Activated effector memory CD4-positive, alpha-beta T cell treated with Interleukin-2 at 50 U/mL for 16 hours (primary cell): ENCODE results near the gene ARMC7.
"Not testable (repeated sequence)": the region's sequence is repeated elsewhere in the genome, so short reads cannot be mapped to it uniquely, and the experiment has no call there.

Experiments
- DNase-seq: peaks from one replicate; pipeline ENCODE4 v3.0.0-alpha.2; 2020

Gene ARMC7

GRCh38 chr17:75102385-75102821 lies 7.4 kb upstream of the ARMC7 start:
- no peak for DNase-seq

- no peak for DNase-seq
Measured at GRCh38 chr17:75103601-75104554, 5.9 kb upstream of the ARMC7 start.

DNA sequence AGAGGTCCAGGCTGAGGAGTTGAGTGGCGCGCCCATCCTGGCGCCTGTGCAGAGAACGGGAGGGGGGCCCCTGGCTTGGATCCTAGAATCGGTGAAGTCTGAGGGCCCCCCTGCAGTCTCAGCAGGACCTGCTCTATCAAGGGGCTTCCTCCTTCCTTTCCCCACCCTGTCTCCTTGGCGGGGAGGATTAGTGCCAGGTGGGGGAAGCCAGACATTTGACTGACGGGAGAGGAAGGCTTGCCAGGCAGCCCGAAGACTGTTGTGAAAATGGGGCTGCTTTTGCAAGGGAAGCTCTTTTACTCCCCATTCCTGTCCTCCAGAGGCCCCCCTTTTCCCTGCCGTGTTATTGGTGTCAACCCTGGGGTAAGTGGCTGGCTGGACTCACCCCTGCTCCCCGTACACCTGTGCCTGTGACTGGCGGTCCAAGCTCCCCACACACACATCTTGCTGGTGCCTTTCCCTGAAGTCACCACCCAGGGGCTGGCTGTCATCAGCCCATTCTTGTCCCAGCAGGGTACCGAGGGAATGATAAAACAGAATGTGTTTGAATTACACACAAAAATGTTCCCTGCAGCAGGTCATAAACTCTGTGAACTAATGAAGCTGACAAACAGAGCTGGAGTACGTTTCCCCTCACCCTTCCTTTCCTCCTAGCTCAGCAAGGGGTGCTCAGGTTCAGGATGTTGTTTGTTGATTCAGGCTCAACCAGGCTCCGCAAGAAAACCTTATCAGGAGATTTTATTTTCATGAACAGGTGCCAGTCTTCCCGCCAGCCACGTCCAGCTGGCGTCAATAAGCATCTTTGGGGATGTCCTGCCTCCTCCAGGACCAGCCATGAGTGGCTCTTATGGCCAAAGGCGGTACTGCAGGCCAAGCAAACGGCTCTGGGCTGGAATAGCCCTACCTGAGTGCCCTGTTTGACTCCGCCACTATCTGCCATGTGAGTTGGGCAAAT lies 4.4 kb upstream of the ARMC7 start:
- no peak for DNase-seq

DNA sequence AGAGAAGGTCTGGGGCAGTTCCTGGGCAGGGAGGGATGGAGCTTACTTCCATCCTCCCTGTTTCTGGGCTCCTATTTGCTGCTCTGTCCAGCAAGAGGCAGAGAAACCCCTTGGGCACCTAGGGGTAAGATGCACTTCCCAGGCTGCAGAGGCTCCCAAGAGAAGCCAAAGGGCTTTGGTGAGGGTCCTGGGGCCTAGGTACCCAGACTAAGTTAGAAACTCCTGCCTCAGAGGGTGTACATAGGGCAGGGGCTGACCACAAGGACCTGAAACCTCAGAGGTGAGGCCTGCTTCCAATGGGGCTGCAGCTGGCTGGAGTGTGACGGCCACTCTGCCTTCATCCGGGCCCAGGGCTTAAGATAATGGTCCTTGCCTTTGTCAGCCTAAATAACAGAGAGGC lies 1.6 kb upstream of the ARMC7 start:
- DNase-seq: no peak

DNA sequence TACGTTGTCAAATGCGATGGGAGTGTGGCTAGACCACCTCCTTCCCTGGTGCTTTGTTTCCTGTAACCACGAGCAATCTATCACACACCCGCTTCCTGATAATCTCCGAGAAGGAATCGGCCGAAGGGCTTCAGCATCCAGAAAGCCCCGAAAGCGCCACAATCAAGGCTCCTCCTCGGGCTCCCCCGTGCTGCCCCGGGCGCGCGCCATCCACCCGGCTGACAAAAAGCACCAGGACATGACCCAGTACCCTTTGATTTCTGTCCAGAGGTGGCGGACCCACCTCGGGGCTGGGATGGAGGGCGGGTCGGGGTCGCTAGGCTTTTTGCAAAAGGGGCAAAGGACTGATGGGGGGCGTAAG lies 743 bp upstream of the ARMC7 start:
- DNase-seq: no peak

DNA sequence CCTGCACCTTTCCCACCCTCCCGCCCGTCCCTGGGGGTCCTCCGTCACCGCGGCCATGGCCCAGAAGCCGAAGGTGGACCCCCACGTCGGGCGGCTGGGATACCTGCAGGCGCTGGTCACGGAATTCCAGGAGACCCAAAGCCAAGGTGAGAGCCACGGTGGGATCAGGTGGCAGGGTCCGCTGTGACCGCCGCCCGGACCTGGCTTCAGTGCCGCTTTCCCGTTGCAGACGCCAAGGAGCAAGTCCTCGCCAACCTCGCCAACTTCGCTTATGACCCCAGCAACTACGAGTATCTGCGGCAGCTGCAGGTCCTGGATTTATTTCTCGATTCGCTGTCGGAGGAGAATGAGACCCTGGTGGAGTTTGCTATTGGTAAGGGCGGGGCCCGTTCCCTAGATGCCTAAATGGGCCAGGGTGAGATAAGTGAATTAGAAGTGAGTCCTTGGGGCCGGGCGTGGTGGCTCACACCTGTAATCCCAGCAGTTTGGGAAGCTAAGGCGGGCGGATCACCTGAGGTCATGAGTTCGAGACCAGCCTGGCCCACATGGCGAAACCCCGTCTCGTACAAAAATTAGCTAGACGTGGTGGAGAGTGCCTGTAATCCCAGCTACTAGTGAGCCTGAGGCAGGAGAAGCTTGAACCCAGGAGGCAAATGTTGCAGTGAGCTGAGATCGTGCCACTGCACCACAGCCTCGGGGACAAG lies 617 bp downstream of the ARMC7 start:
- DNase-seq: peak; percentile 10

DNA sequence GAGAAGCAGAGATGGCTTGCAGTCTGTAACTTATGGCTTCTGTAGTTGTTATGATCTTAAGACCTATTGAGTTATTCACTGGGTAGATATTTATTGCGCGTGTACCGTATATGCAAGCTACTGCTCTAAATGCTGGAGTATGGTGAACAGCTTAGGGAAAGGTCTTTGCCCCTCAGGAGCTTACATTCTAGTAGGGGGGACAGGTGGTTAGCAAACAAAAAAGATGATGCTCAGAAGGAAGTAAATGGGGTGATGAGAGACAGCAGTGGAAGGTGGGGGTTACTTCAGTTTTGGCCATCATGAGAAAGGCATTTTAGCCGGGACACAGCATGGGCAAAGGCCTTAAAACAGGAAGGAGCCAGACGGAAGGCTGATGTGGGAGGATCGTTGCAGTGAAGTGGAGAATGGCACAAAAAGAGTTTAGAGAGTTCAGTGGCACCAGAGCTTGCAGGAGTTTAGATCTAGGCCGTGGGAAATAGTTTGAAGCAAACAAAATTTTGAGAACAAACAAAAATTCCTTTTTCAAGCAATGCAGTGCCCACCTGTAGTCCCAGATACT lies 2.1 kb downstream of the ARMC7 start:
- no peak for DNase-seq

- peak; percentile 77 for DNase-seq
Measured at GRCh38 chr17:75113798-75114551, 4.2 kb downstream of the ARMC7 start.

DNA sequence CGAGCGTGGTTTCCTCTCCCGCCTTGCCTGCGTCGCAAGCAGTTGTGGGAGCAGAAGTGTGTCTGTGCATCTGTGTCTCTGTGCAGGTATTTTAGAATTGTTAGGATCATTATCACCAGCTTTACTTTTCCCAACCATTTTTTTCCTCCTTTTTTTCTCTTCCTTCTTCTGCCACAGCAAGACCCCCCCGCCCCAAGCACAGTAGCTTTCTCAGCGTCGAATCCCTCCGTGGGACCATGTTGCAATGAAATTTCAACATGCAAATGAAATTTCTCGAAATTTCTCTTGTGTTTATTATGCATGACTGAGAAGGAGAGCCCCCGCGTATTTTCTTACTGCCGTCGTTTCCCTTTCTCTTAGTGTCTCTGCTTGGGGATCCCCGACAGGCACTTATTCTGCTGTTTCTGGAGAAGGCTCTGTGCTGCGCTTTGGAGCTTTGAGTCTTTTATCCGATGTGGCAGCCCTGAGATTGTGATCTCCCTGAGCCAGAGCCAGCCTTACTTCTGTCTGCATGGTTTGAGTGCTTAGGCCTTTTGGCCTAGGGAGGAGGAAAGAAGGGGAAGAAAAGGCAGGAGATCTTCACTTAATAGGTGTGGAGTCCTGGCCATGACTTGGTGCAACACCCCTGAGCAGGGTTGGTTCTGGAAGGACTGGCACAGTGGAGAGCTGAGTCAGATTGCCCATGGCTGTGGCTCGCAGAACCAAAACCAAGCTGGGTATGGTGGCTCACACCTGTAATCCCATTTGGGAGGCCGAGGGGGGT lies 5.0 kb downstream of the ARMC7 start:
- no peak for DNase-seq

GRCh38 chr17:75115555-75115954 lies 5.8 kb downstream of the ARMC7 start:
- no peak for DNase-seq

DNA sequence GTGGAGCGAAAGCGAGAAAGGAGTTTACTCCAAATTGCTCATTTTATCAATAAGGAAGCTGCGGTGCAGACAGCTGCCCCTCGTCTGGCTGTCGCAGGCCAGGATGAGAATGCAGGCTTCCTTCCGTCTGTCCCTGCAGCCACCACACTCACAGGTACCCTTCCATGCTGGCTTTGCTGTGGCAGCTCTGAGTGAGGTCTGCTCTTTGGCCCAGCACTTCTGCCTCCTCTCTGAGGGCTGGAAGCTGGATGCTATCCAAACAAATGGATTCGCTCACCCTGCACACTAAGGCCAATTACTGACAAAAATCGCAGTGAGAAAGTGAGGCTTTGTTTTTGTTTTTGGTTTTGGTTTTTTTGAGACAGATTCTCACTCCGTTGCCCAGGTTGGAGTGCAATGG lies 7.0 kb downstream of the ARMC7 start:
- DNase-seq: no peak

- no peak for DNase-seq
Measured at GRCh38 chr17:75118307-75118706, 8.5 kb downstream of the ARMC7 start.

DNA sequence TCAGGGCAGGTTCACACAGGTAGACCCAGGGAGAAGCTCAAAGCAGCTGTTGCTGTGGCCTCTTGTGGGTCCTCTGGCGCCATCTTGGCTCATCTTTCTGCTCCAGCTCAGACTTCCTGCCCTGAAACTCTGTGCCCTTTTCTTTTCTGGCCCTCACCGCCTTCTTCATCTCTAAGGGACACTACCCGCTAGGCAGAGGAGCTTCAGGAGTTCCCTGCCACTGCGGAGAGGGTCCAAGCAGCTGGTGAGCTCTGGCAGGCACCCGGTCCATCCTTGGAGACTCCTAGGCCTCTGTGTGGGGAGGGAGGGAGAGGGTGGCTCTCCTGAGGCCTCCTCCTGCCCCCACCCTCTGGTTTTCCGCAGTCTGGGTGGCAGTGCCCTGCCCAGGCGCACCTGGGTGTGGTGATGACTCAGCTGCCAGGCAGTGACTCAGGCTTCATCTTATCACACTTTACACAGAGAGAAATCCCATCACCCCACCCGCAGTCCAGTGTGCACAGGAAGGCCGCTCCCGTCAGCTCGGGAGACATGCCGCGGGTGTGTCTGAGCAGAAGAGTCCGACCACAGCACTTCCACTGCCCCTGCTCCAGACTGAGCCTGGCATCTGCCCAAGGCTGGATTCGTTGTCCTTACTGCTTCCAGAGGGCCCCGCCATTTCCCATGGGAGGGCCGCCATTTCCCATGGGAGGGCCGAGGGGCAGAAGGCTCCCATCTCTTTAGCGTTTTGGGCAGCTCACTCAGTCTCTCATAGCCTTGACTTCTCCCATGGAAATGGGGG lies 14.5 kb downstream of the ARMC7 start:
- peak; percentile 71 for DNase-seq

DNA sequence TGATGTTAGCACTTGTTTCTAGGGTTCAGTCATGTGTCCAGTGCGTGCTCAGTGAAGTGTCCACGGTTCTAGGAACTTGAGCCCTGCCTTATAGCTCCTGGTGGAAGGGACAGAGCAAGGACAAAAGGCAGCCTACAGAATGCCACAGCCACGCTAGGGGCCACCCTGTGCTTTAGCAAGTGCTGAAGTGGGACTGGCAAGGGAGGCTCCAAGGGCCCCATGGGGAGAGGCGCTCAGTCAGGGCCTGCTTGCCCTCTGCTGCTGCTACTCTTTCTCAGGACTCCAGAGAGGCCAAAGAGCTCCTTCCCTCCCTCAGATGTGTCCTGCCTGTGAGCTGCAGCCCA lies 15.0 kb downstream of the ARMC7 start:
- no peak for DNase-seq

GRCh38 chr17:75125984-75126383 lies 16.2 kb downstream of the ARMC7 start:
- no peak for DNase-seq

- DNase-seq: no peak
Measured at GRCh38 chr17:75126954-75127353, 17.2 kb downstream of the ARMC7 start.

DNA sequence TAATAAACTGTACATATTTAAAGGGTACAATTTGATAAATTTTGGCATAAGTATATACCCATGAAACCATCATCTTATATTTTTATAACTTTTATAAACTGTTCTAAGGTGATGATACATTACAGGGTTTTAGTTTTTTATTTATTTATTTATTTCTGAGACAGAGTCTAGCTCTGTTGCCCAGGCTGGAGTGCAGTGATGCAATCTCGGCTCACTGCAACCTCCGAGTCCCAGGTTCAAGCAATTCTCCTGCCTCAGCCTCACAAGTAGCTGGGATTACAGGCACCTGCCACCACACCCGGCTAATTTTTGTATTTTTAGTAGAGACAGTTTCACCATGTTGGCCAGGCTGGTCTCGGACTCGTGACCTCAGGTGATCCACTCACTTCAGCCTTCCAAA lies 18.2 kb downstream of the ARMC7 start:
- DNase-seq: not testable (repeated sequence)

DNA sequence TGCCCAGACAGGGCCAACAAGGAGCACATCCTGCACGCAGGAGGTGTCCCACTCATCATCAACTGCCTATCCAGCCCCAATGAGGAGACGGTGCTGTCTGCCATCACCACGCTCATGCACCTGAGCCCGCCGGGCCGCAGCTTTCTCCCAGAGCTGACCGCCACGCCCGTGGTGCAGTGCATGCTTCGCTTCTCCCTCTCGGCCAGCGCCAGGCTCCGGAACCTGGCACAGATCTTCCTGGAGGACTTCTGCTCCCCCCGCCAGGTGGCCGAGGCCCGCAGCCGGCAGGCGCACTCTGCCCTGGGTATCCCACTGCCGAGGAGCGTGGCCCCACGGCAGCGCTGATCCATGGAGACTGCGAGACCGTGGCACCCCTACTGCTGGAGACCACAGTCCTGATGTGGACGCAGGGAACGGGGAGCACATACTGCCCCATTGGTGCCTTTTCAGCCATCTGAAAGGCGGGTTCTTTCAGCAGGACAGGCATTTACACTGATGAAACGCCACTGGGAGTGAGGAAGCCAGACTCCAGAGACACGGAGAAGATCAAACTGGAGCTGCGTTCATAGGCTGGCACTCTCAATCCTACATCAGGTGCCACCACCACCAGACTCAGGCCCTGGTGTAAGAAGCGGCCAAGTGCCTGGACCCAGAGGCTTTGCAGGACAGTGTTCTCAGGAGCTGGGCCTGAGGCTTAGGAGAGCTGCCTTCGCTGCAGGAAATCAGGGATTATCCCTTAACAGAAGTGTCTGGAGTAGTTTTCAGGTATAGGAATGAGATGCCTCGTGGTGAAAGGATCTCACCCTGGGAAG lies 19.1 kb downstream of the ARMC7 start:
- no peak for DNase-seq

DNA sequence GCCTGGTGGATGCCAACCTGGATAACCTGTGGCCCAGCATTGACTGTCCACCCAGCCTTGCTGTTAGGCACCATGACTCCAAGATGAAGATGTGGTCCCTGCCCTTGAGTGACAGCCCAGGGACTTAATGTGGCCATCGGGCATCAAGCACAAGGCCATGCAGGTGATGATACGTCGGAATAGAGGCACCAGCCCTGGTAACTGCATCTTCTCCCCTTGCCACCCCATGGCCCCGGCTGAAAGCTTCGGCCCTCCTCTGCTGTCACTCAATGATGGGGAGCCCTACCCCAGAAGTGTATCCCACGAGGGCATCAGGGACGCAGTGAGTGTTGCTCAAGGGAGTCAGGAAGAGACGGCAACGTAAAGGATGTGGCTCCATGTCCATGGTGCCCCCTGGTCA lies 19.8 kb downstream of the ARMC7 start:
- no peak for DNase-seq
